Measurements from ENCODE around the gene MSLN. TPM values are rescaled to one million over a fixed set of nuclear protein-coding genes. Genes with fewer than 3 reads are reported as not detected.

MSLN gene
- total and polyA plus RNA-seq, 2 experiments from 2014 or later: 0.10 TPM; not detected in 1

- Mint-ChIP-seq H3K4me3 (no peak overlapping the region), H3K27me3 (ENCODE audit: insufficient read depth, low read depth, poor library complexity) (peaks cover 23% of the 10 kb centered on the region), H3K9me3 (no peaks in the 10 kb centered on the region), H3K36me3 (ENCODE audit: low read depth) (no peaks in the 10 kb centered on the region), H3K4me1 (peaks cover 6% of the 10 kb centered on the region; the same call in 1 of the 3 replicates), H3K27ac (no peak overlapping the region)
- H3K9me2 ChIP-seq (ENCODE audit: insufficient read depth): no peaks in the 10 kb centered on the region
- no peak overlapping the region for H3K27ac ChIP-seq (ENCODE audit: low read depth)
- ATAC-seq (no peak), DNase-seq (ENCODE audit: low spot score) (no peak)
- no peak overlapping the region for H3K4me3 ChIP-seq
- no peaks in the 10 kb centered on the region for H3K36me3 ChIP-seq (ENCODE audit: insufficient read depth)
- H3K27me3 ChIP-seq (ENCODE audit: insufficient read depth): peaks cover 16% of the 10 kb centered on the region; the same call in 1 of the 2 replicates
- H3K4me2 ChIP-seq: no peak overlapping the region
- H3F3A ChIP-seq (replicated peaks; ENCODE audit: low read depth): peaks cover 12% of the 10 kb centered on the region
- H4K20me1 ChIP-seq (replicated peaks; ENCODE audit: insufficient read depth): no peaks in the 10 kb centered on the region
- no peak overlapping the region for H2AFZ ChIP-seq
- no peaks in the 10 kb centered on the region for H3K79me2 ChIP-seq (replicated peaks; ENCODE audit: insufficient read depth)
- TF ChIP-seq ETS1 (IDR thresholded peaks at IDR 0.05) (no peak), ZNF462 (CRISPR knock-in tag; IDR thresholded peaks at IDR 0.05) (no peak)
- H3K4me1 ChIP-seq (ENCODE audit: insufficient read depth): peaks cover 8% of the 10 kb centered on the region; the same call in 1 of the 2 replicates
Measured at GRCh38 chr16:724188-725040, 36.1 kb upstream of the MSLN start.

- H3K36me3 Mint-ChIP-seq (ENCODE audit: low read depth): no peaks in the 10 kb centered on the region
- Histone ChIP-seq H3K4me2 (no peak overlapping the region), H2AFZ (no peak overlapping the region), H3K4me3 (no peak overlapping the region), H3K27ac (ENCODE audit: low read depth) (no peak overlapping the region), H3K36me3 (ENCODE audit: insufficient read depth) (no peaks in the 10 kb centered on the region), H3F3A (replicated peaks; ENCODE audit: low read depth) (peaks cover 12% of the 10 kb centered on the region), H3K9me2 (ENCODE audit: insufficient read depth) (no peaks in the 10 kb centered on the region), H3K4me1 (ENCODE audit: insufficient read depth) (peaks cover 4% of the 10 kb centered on the region; the same call in 1 of the 2 replicates), H3K27me3 (ENCODE audit: insufficient read depth) (peaks cover 14% of the 10 kb centered on the region; the same call in 1 of the 2 replicates), H4K20me1 (replicated peaks; ENCODE audit: insufficient read depth) (no peaks in the 10 kb centered on the region), H3K79me2 (replicated peaks; ENCODE audit: insufficient read depth) (no peaks in the 10 kb centered on the region)
- H3K4me3 Mint-ChIP-seq: no peak overlapping the region
- ATAC-seq (no peak), DNase-seq (ENCODE audit: low spot score) (no peak)
- H3K27me3 Mint-ChIP-seq (ENCODE audit: insufficient read depth, low read depth, poor library complexity): peaks cover 24% of the 10 kb centered on the region
- no peak overlapping the region for H3K27ac Mint-ChIP-seq
- no peaks in the 10 kb centered on the region for H3K9me3 Mint-ChIP-seq
- peaks cover 3% of the 10 kb centered on the region; the same call in 1 of the 3 replicates for H3K4me1 Mint-ChIP-seq
- TF ChIP-seq ZNF331 (CRISPR knock-in tag; IDR thresholded peaks at IDR 0.05; ENCODE audit: low read depth): no peak
- no peak for TF ChIP-seq CREB1 (CRISPR knock-in tag; IDR thresholded peaks at IDR 0.05; ENCODE audit: low read depth)
- TF ChIP-seq NANOG (IDR thresholded peaks at IDR 0.05; ENCODE audit: borderline replicate concordance): no peak
- TF ChIP-seq CTCF (conservative IDR thresholded peaks at IDR 0.05; ENCODE audit: low read depth in 2 of 2): no peak
- no peak for TF ChIP-seq EZH2phosphoT487 (IDR thresholded peaks at IDR 0.05; ENCODE audit: unreplicated experiment)
- no peak for TF ChIP-seq JUNB (IDR thresholded peaks at IDR 0.05; ENCODE audit: unreplicated experiment)
Measured at GRCh38 chr16:725041-725376, 35.5 kb upstream of the MSLN start.
